ENCODE data around the gene CD80.

The CD80 gene

DNA sequence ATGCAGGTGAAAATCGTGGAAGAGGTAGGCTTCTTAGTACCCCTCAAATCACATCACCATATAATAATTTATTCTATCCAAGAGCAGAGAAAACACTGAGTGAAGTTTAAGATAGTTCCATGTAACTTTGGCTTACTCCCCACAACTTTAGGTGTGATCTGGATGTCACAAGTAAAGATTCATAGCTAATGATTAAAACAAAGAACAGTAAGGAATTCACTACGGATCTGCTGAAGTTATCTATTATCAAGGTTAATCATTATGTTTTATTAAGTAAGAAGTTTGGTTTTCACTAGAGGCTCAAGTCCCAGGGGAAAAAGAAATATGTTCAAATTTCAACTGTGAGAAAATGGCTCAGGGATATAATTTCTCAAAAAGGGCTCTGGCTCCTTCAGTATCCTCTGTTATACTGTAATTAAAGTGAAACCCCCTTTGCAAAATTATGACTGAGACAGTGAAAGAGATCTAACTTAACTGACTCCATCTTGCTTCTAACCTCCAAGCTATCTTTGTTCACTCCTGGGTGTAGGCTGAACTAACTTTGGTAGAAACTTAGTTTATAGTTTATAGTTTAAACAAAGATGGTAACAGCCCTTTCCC lies 17.1 kb downstream of the CD80 start:
- no peak for DNase-seq

GRCh38 chr3:119541547-119541946 lies 17.9 kb downstream of the CD80 start:
- DNase-seq, result no peak

GRCh38 chr3:119538772-119539171 lies 20.6 kb downstream of the CD80 start:
- DNase-seq, result no peak

- DNase-seq, result no peak
These were observed 22.7 kb downstream of the CD80 start for GRCh38 chr3:119536757-119537156.

DNA sequence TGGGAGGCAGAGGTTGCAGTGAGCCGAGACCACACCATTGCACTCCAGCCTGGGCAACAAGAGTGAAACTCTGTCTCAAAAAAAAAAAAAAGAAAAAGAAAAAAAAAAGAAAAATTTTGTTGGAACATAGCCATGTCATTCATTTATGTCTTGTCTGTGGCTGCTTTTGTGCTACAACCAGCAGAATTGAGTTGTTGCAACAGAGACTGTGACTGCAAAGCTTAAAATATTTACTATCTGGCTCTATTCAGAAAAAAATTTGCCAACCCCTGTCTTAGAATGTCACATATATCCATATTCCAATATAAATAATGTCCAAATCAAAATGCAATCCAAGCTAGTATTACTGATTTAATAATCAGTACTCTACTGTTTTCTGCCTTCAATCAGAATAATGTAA lies 25.1 kb downstream of the CD80 start:
- DNase-seq, result no peak

DNA sequence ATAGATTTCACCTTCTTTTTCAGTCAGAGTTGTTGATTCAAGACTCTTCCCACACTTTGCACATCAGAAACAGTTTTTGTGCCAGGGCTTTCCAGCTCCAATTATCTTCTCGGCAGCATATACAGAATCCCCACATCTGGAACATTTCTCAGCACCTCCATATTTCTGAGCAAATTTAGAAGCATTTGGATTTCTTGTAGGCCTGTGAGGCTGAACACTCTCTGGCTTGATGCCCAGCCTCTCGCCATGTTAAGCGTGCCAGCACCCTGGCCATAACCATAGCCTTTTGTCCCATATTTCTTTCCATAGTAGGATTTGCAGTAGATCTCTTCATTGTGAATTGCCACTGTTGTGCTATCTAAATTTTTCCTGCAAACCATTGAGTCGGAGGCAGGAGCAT lies 28.3 kb downstream of the CD80 start:
- no peak for DNase-seq

DNA sequence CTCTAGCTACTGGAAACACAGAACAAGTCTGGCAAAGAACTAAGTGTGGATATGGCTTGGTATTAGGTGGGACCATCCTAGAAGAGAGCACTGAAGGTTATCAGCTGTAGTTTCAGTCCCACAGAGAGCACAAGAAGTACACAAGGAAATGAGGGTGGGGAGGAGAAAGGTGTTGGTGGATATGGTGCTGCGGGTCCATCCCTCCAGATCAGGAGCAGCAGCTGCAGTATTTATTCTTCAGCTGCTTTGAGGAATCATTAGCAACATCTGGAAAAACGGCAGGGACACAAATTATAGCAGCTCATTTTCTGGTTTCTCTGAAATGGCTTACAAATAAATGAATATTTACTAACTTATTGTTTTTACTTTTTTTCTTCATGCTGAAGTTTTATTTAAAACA lies 29.0 kb downstream of the CD80 start:
- no peak for DNase-seq

GRCh38 chr3:119529883-119530282 lies 29.5 kb downstream of the CD80 start:
- no peak for DNase-seq

DNA sequence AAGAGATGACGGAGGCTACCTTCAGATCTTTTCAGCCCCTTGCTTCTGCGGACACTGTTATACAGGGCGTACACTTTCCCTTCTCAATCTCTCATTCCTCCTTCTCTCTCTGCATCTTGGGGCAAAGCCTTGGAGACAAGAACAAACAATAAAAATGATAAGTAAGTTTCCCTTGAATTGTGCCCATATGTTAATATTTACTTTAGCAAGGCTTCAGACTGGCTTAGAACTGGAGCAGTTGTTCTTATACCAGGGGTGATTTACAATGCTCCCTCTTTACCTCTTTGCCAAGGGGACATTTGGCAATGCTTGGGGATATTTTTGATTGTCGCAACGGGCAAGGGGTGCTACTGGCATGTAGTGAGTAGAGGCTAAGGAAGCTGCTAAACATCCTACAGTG lies 31.7 kb downstream of the CD80 start:
- DNase-seq, result no peak

GRCh38 chr3:119524931-119525662 lies 34.3 kb downstream of the CD80 start:
- no peak for DNase-seq

GRCh38 chr3:119518026-119518425 lies 41.4 kb downstream of the CD80 start:
- DNase-seq, result no peak

GRCh38 chr3:119517112-119517511 lies 42.3 kb downstream of the CD80 start:
- DNase-seq, result no peak

GRCh38 chr3:119514637-119515036 lies 44.8 kb downstream of the CD80 start:
- no peak for DNase-seq

DNA sequence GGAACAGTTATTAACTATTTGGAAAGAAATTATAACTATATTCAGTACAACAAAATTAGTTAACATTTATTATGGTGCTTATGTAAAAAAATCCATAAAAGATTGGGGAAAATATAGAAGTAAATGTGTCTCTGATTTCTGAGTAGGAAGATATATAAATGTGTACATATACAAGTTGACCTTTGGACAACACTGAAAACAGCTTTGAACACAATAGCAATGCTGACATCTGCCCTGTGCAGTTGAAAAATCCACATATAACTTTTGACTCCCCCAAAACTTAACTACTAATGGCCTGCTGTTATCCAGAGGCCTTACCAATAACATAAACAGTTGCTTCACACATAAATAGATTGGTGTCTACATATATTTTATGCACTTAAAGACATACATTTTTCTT lies 48.7 kb downstream of the CD80 start:
- no peak for DNase-seq

GRCh38 chr3:119508172-119508845 lies 51.1 kb downstream of the CD80 start:
- peak; percentile 25 to 28 for DNase-seq

DNA sequence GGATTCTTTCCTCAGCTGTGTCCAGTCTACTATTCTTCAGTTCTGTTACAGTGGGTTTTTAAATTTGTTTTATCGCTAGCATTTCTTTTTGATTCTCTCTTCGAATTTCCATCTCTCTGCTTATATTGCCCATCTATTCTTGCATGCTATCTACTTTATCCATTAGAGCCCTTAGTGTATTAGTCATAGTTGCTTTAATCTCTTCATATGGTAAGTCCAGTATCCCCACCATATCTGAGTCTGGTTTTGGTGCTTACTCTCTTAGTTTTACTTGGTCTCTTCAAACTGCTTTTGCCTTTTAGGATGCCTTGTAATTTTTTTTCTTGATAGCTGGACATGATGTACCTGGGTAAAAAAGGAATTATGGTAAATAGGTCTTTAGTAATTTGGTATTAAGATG lies 52.0 kb downstream of the CD80 start:
- DNase-seq, result no peak

DNA sequence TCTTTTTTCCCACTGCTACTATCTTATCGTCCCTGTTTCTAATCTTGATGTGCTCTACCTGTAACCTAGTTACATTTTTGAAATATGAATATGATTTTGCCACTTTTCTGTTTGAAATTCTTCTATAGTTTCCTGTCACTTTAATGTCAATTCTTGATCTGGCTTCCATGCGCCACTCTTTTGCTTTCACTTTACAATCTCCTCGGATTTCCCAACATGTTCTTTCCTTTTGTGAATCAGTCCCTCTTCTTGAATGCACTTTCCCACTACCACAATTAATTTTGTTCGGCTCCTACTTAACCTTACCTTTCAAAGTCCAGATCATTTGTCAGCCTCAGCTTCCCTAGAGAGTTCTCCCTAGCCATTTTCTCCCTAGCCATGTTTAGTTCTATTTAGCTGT lies 52.8 kb downstream of the CD80 start:
- DNase-seq, result no peak

DNA sequence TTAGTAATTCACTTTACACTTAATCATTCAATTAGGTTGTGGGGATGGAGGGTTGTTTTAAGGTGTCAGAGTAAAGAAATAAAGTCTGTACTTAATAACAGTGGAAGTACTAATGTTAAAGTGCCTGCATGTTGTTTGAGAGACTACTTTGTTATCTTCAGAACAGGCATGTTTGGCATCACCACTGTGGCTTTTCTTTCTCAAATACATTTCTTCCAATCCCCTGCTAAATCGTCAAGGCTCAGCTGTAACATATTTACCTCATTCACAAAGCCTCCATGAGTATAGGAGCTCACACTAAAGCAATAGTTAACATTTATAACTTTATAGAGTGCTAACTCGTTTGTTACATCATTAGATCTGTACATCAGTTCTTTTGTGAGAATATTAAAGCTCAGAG lies 58.5 kb downstream of the CD80 start:
- DNase-seq, result no peak

- no peak for DNase-seq
These were observed 59.1 kb downstream of the CD80 start for GRCh38 chr3:119500265-119500664.

DNA sequence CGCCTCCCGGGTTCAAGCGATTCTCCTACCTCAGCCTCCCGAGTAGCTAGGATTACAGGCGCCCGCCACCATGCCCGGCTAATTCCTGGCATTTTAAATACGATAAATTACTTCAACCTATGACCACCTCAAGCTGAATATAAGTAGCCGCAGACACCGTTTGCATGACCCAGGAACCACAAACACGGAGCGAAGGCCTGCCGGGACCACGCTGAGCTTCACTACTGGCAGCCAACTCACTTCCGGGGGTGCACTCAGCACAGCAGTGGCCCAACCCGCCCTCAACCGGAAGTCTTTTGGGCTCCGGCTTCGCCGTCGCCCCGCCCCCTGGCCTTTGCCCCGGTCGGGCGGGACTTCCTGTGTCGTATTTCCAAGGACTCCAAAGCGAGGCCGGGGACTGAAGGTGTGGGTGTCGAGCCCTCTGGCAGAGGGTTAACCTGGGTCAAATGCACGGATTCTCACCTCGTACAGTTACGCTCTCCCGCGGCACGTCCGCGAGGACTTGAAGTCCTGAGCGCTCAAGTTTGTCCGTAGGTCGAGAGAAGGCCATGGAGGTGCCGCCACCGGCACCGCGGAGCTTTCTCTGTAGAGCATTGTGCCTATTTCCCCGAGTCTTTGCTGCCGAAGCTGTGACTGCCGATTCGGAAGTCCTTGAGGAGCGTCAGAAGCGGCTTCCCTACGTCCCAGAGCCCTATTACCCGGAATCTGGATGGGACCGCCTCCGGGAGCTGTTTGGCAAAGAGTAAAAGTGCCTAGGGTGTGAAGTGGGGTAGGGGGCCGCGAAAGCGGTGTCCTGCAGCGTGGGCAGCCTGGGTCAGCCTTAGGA lies 61.0 kb downstream of the CD80 start, which contains the start of gene TIMMDC1:
TIMMDC1 (plus strand) TSS at position 362 of the 826 bp plus-strand sequence; CDS start at position 549, 187 bp downstream.
- DNase-seq, result peak; percentile 98

GRCh38 chr3:119497820-119498185 lies 61.6 kb downstream of the CD80 start:
- DNase-seq, result peak in 1 of 2 experiments; percentile 25

DNA sequence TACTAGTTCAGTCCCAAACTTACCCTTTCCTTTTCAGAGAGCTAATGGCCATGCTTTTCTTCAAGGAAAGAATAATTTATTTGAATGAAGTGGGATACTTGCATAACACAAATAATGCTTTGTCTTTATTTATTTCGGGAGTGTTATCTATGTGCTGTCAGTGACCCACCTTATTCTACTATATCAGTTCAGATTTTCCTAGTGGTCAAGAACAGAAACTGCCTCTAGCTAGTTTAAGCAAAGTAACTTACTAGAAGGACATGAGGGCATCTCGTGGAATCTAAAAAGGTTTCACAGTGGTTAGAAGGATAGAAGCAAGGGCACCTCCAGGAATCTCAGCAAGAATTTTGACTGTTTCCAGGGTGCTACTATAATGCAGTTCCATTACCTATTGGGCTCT lies 64.8 kb downstream of the CD80 start:
- DNase-seq, result no peak

GRCh38 chr3:119492810-119493209 lies 66.6 kb downstream of the CD80 start:
- DNase-seq, result no peak
